IMR-90 (cell line): ENCODE results near the gene NRXN2. TPM values are rescaled to one million over a fixed set of nuclear protein-coding genes. Genes with fewer than 3 reads are reported as not detected.
A peak's percentile ranks its signal among the peaks of the same experiment; 100 is the strongest.

ENCODE experiments used
- ATAC-seq: fragments of 200-7000 bp; cut with Tn5 transposase; 2 replicates; pipeline ENCODE4 v1.9.1; 2020; ENCODE audit warnings: low read depth, mild to moderate bottlenecking, moderate library complexity
- BruUV-seq: library from RNA; stranded (reverse); fragments of 400-500 nt; replicated peaks from 2 replicates; lab custom pipeline; 2021; lab: Mats Ljungman, UMichigan
- CTCF ChIA-PET: fragments of 300-600 bp; formaldehyde crosslinking; extraction: SDS; loops from one replicate; lab custom pipeline; 2021; ENCODE audit warnings: antibody characterized with exemption; lab: Yijun Ruan, JAX
- POLR2A ChIA-PET: fragments of 300-600 bp; sonication (Branson Sonifier 250); formaldehyde crosslinking; loops from one replicate; lab custom pipeline; 2022; ENCODE audit warnings: antibody characterized with exemption; ENCODE audit not compliant: unreplicated experiment; lab: Charles Lee
- DNase-seq: peaks from one replicate; pipeline ENCODE4 v3.0.0; 2013
- H2AFZ ChIP-seq: replicated peaks from 2 replicates; pipeline ENCODE3; 2013; ENCODE audit warnings: low read length, mild to moderate bottlenecking; ENCODE audit not compliant: poor library complexity
- H2AK5ac ChIP-seq: 2 replicates; pipeline ENCODE4 v1.6.1; 2013; ENCODE audit warnings: low read depth, low read length, inconsistent platforms
- H2AK9ac ChIP-seq: replicated peaks from 2 replicates; pipeline ENCODE3; 2013; ENCODE audit warnings: mild to moderate bottlenecking, low read depth, low read length, moderate library complexity; ENCODE audit not compliant: poor library complexity
- H2BK120ac ChIP-seq: 2 replicates; pipeline ENCODE4 v1.6.1; 2013; ENCODE audit warnings: low read depth, low read length, inconsistent platforms
- H2BK15ac ChIP-seq: 3 replicates; pipeline ENCODE4 v1.6.1; 2013; ENCODE audit warnings: low read depth, low read length, inconsistent platforms
- H2BK20ac ChIP-seq: 2 replicates; pipeline ENCODE4 v1.6.1; 2013; ENCODE audit warnings: low read depth, mild to moderate bottlenecking, inconsistent platforms, low read length, moderate library complexity
- H2BK5ac ChIP-seq: 2 replicates; pipeline ENCODE4 v1.6.1; 2013; ENCODE audit warnings: mild to moderate bottlenecking, low read depth, low read length, inconsistent platforms; ENCODE audit not compliant: poor library complexity, severe bottlenecking
- H3K14ac ChIP-seq: replicated peaks from 2 replicates; pipeline ENCODE4 v1.6.1; 2013; ENCODE audit warnings: low read depth, low read length, inconsistent platforms
- H3K18ac ChIP-seq: 2 replicates; pipeline ENCODE4 v1.6.1; 2013; ENCODE audit warnings: low read depth, low read length, control low read depth
- H3K23ac ChIP-seq: 2 replicates; pipeline ENCODE4 v1.6.1; 2013; ENCODE audit warnings: low read depth, low read length, inconsistent platforms
- H3K27ac ChIP-seq: 2 replicates; pipeline ENCODE4 v1.5.1; 2013; ENCODE audit warnings: mild to moderate bottlenecking, control low read depth, low read length; ENCODE audit not compliant: insufficient read depth
- H3K27me3 ChIP-seq: 2 replicates; pipeline ENCODE4 v1.6.1; 2013; ENCODE audit warnings: low read length; ENCODE audit not compliant: control insufficient read depth, insufficient read depth
- H3K36me3 ChIP-seq: 2 replicates; pipeline ENCODE4 v1.6.1; 2013; ENCODE audit warnings: low read length, mixed read lengths; ENCODE audit not compliant: control insufficient read depth, insufficient read depth
- H3K4ac ChIP-seq: 2 replicates; pipeline ENCODE4 v1.6.1; 2013; ENCODE audit warnings: low read depth, low read length, inconsistent platforms
- H3K4me1 ChIP-seq: 2 replicates; pipeline ENCODE4 v1.6.1; 2013; ENCODE audit warnings: low read length, mixed read lengths; ENCODE audit not compliant: control insufficient read depth, insufficient read depth
- H3K4me2 ChIP-seq: 2 replicates; pipeline ENCODE4 v1.6.1; 2013; ENCODE audit warnings: low read depth, mild to moderate bottlenecking, control low read depth, low read length, moderate library complexity
- H3K4me3 ChIP-seq: 2 replicates; pipeline ENCODE4 v1.5.1; 2013; ENCODE audit warnings: low read depth, mild to moderate bottlenecking, control low read depth, low read length, moderate library complexity; ENCODE audit not compliant: insufficient read depth
- H3K56ac ChIP-seq: 2 replicates; pipeline ENCODE4 v1.6.1; 2013; ENCODE audit warnings: low read length, inconsistent platforms; ENCODE audit not compliant: insufficient read depth; ENCODE audit errors: extremely low read depth
- H3K79me1 ChIP-seq, 2 experiments: 2 replicates each; pipeline ENCODE4 v1.6.1; 2013; ENCODE audit warnings: low read length in 2 of 2, inconsistent platforms in 1 of 2, low read depth in 1 of 2
- H3K9ac ChIP-seq: 2 replicates; pipeline ENCODE4 v1.6.1; 2013; ENCODE audit warnings: low read depth, low read length, control low read depth
- H3K9me1 ChIP-seq: 2 replicates; pipeline ENCODE4 v1.6.1; 2013; ENCODE audit warnings: low read length, inconsistent platforms; ENCODE audit not compliant: insufficient read depth
- H3K9me3 ChIP-seq: 2 replicates; pipeline ENCODE4 v1.6.1; 2013; ENCODE audit warnings: low read length; ENCODE audit not compliant: control insufficient read depth, insufficient read depth
- H4K20me1 ChIP-seq: 2 replicates; pipeline ENCODE4 v1.6.1; 2013; ENCODE audit warnings: low read length, inconsistent platforms; ENCODE audit not compliant: insufficient read depth
- H4K5ac ChIP-seq: 2 replicates; pipeline ENCODE4 v1.6.1; 2013; ENCODE audit warnings: mild to moderate bottlenecking, low read depth, low read length, control low read depth
- H4K8ac ChIP-seq, 2 experiments: 2 replicates each; pipeline ENCODE4 v1.6.1; 2013; ENCODE audit warnings: low read depth in 2 of 2, low read length in 2 of 2, control low read depth in 1 of 2, inconsistent platforms in 1 of 2
- H4K91ac ChIP-seq: 2 replicates; pipeline ENCODE4 v1.6.1; 2013; ENCODE audit warnings: low read depth, low read length, inconsistent platforms; ENCODE audit not compliant: insufficient read depth
- CEBPB ChIP-seq: IDR thresholded peaks from 2 replicates; pipeline ENCODE4 v1.6.1; 2012; ENCODE audit warnings: low read depth, low read length, improper control_type of control experiment
- CHD1 ChIP-seq: IDR thresholded peaks from 2 replicates; pipeline ENCODE4 v1.6.1; 2012; ENCODE audit warnings: low read depth, low read length, improper control_type of control experiment
- FOS ChIP-seq: fragments of 150-350 bp; IDR thresholded peaks from 2 replicates; pipeline ENCODE4 v1.6.1; 2016; ENCODE audit warnings: low read depth, low read length
- MAFK ChIP-seq: IDR thresholded peaks from 2 replicates; pipeline ENCODE4 v1.6.1; 2012; ENCODE audit warnings: low read depth, low read length, improper control_type of control experiment
- MAZ ChIP-seq: IDR thresholded peaks from 2 replicates; pipeline ENCODE4 v1.6.1; 2012; ENCODE audit warnings: low read depth, mild to moderate bottlenecking, low read length, improper control_type of control experiment, moderate library complexity, borderline replicate concordance
- NFE2L2 ChIP-seq: fragments of 150-350 bp; IDR thresholded peaks from 2 replicates; pipeline ENCODE4 v1.6.1; 2016; ENCODE audit warnings: low read depth, mild to moderate bottlenecking, low read length
- POLR2A ChIP-seq: IDR thresholded peaks from 2 replicates; pipeline ENCODE4 v1.6.1; 2012; ENCODE audit warnings: mild to moderate bottlenecking, low read depth, low read length
- RCOR1 ChIP-seq: IDR thresholded peaks from 2 replicates; pipeline ENCODE4 v1.6.1; 2012; ENCODE audit warnings: mild to moderate bottlenecking, low read length, improper control_type of control experiment; ENCODE audit not compliant: insufficient replicate concordance
- RFX5 ChIP-seq: IDR thresholded peaks from 2 replicates; pipeline ENCODE4 v1.8.0; 2012; ENCODE audit warnings: low read depth, mild to moderate bottlenecking, low read length, moderate library complexity
- SMC3 ChIP-seq: fragments of 150-350 bp; IDR thresholded peaks from 2 replicates; pipeline ENCODE4 v1.6.1; 2016; ENCODE audit warnings: low read depth, mild to moderate bottlenecking, antibody characterized with exemption, low read length, moderate library complexity
- WGBS, 2 experiments: methylation state at CpG; one replicate each; pipeline versions ENCODE4 v1.1.5 to v1.1.7; 2013; ENCODE audit warnings: missing lambda C conversion rate in 2 of 2; ENCODE audit not compliant: insufficient read length in 1 of 2; ENCODE audit errors: extremely low coverage in 2 of 2; 5-methylcytosine and 5-hydroxymethylcytosine counted together
- dilution Hi-C: fragments of 300-500 bp; cut with HindIII; formaldehyde crosslinking; loops from one replicate; pipeline ENCODE4 v1.14.3; 2018; ENCODE audit warnings: low sequenced_read_pairs; ENCODE audit not compliant: unreplicated experiment
- in situ Hi-C: fragments of 300-500 bp; cut with MboI; formaldehyde crosslinking; loops from 3 replicates; pipeline ENCODE4 v1.14.3; 2019; ENCODE audit warnings: low sequenced_read_pairs, inconsistent platforms, mixed read lengths
- intact Hi-C: fragments of 100-400 bp; cut with micrococcal nuclease; formaldehyde crosslinking; loops from 2 replicates; pipeline ENCODE4 v1.10.0; 2022
- polyA plus RNA-seq, 3 experiments: library from polyadenylated mRNA; depleted of rRNA; stranded (reverse); fragments of >200 nt; gene quantifications; 2 replicates each; pipeline ENCODE4 v1.2.3, GENCODE V29; 2012; ENCODE audit warnings: low replicate concordance in 1 of 3
- total RNA-seq: library from RNA; depleted of rRNA; stranded (reverse); fragments of >200 nt; gene quantifications from 2 replicates; pipeline ENCODE4 v1.2.3, GENCODE V29; 2012
- TF ChIP-seq, protein P1 (sequence below): conservative IDR thresholded peaks from 2 replicates; pipeline ENCODE4 v1.5.1; 2012; ENCODE audit warnings: mild to moderate bottlenecking, low read depth, low read length, improper control_type of control experiment
- TF ChIP-seq, protein P2 (sequence below): fragments of 150-350 bp; IDR thresholded peaks from 2 replicates; pipeline ENCODE4 v1.6.1; 2016; ENCODE audit warnings: low read depth, mild to moderate bottlenecking, low read length, moderate library complexity, borderline replicate concordance

The NRXN2 gene
- total and polyA plus RNA-seq, 2 of the 4 experiments (the other 2 are of a cell fraction), result 0.18 to 0.22 TPM

DNA sequence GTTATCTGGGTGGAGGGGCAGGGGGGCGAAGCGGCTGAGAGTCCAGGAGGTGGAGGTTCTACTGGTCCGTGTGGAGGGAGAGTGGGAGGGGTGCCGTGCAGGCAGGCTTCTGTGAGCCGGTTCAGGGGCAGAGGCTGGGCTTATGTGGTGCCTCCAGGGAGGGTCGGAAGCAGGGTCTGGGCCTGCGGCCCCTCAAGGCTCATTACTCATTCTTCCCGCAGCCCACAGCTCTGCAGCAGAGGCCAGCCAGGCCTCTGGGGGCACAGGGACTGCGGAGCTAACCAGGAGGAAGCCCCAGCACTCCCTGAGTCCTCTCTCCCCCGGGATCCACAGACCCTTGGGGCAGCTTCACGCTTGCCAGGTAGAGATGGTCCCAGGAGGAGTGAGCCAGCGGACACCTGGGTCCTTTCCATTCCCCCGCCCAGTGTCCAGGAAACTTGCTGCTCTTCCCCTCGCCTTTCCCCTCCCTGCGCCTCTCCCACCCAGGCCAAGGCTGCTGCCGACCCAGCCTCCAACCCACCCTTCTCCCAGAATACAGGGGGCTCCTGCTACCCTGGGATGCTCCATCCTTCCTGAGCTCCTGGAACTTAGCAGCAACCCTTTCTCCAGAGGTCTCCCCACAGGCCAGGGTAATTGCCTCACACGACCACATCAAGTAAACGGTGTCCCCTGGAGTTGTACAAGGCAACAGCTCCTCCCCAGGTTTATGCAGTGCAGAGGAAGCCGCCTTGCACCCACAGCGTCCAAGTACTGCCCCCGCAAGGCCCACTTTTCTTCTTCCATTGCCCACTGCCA, 6.3 kb downstream of the NRXN2 start (continued):
- no peak for TF ChIP-seq MAFK

DNA sequence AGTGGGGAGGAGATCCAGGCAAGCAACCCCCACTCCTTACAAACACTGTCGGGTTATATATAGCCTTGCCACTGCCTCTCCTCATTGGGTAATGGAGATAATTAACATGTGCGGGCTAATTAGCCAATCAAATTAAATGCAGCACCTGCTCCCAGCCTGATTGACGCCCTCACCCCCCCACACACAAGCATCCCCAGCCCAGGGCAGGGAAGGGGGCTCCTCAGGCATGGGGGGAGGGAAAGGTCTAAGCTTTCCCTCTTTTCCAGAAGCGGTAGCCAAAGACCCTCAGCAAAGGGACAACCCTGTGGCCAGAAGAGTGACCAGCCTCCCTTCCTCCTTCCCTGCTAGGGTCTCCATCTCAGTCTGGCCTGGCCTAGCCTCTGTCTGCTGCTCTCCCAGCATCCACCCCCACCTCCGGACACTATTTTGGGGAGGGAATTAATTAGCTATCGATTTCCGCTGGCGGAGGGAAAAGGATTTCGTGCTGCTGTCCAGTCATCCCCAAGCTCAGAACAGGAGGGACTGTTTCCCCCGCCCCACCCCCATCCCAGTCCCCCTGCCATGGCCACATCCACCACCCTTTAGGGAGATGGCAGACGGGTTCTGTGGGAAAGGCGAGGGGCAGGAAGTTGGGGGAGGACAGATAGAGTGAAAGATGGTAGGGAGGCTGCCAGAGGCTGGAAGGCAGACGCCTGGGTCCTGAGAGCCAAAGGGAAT, 7.1 kb downstream of the NRXN2 start:
- TF ChIP-seq POLR2A (no peak), NFE2L2 (no peak), RFX5 (no peak), RCOR1 (no peak), CEBPB (no peak), MAZ (no peak), MAFK (no peak), SMC3 (no peak), CHD1 (no peak), FOS (no peak)
- TF ChIP-seq, protein P1, sequence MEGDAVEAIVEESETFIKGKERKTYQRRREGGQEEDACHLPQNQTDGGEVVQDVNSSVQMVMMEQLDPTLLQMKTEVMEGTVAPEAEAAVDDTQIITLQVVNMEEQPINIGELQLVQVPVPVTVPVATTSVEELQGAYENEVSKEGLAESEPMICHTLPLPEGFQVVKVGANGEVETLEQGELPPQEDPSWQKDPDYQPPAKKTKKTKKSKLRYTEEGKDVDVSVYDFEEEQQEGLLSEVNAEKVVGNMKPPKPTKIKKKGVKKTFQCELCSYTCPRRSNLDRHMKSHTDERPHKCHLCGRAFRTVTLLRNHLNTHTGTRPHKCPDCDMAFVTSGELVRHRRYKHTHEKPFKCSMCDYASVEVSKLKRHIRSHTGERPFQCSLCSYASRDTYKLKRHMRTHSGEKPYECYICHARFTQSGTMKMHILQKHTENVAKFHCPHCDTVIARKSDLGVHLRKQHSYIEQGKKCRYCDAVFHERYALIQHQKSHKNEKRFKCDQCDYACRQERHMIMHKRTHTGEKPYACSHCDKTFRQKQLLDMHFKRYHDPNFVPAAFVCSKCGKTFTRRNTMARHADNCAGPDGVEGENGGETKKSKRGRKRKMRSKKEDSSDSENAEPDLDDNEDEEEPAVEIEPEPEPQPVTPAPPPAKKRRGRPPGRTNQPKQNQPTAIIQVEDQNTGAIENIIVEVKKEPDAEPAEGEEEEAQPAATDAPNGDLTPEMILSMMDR, result no peak
- TF ChIP-seq, protein P2, sequence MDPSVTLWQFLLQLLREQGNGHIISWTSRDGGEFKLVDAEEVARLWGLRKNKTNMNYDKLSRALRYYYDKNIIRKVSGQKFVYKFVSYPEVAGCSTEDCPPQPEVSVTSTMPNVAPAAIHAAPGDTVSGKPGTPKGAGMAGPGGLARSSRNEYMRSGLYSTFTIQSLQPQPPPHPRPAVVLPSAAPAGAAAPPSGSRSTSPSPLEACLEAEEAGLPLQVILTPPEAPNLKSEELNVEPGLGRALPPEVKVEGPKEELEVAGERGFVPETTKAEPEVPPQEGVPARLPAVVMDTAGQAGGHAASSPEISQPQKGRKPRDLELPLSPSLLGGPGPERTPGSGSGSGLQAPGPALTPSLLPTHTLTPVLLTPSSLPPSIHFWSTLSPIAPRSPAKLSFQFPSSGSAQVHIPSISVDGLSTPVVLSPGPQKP, result no peak
- DNase-seq (no peak), ATAC-seq (no peak)
- Histone ChIP-seq H3K14ac (no peak overlapping the region), H2AK9ac (no peak overlapping the region), H2BK5ac (no peak overlapping the region), H4K5ac (no peak overlapping the region), H2BK20ac (no peak overlapping the region), H2BK15ac (no peak overlapping the region), H2AK5ac (no peak overlapping the region), H4K91ac (no peak overlapping the region), H4K8ac (no peak overlapping the region), H3K27me3 (peaks cover 89% of the 10 kb centered on the region), H3K27ac (no peak overlapping the region), H3K4me1 (no peaks in the 10 kb centered on the region; the same call in 1 of the 2 replicates), H3K56ac (no peak overlapping the region), H4K20me1 (0 out of 2 replicates have a peak, but pooled peaks cover 3% of the 10 kb centered on the region), H3K4me3 (no peak overlapping the region), H3K79me1 (no peaks in the 10 kb centered on the region), H3K18ac (no peak overlapping the region), H3K36me3 (no peaks in the 10 kb centered on the region), H2BK120ac (no peak overlapping the region), H3K9me1 (no peaks in the 10 kb centered on the region), H3K4ac (no peak overlapping the region), H3K9me3 (no peaks in the 10 kb centered on the region), H3K23ac (no peak overlapping the region), H3K4me2 (no peak overlapping the region), H2AFZ (peak overlapping the region; percentile 43), H3K9ac (no peak overlapping the region)
- in situ Hi-C loops (no loop called here), intact Hi-C loops (no loop called here), dilution Hi-C loops (no loop called here)
- WGBS, 2 experiments, result 0% methylated on average over 2 of the region's 13 CpGs; no CpG with 5 or more reads in 1 of the 2 experiments
- CTCF ChIA-PET, result no interaction called here
- POLR2A ChIA-PET, result no interaction called here
- BruUV-seq, result no TSS peak
